ENCODE results near the gene HTD2.

Gene HTD2

DNA sequence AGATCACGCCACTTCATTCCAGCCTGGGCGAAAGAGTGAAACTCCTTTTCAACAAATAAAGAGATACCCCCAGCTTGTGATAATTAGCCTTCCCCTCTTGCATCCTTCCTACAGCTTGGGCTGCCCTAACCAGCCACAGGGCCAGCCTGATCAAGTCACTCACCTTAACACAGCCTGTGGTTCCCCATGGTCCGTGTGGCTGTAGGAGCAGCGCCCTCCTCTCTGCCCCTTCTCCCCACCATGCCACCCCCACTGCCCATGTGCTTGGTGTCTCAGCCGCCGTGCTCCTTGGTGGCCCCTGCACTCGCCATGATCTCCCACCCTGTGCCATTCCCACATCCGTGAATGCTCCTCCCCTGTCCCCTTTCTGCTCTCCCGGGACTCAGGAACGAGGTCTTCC, 13.5 kb upstream of the HTD2 start:
- no peak for DNase-seq (ENCODE audit: low spot score)

DNA sequence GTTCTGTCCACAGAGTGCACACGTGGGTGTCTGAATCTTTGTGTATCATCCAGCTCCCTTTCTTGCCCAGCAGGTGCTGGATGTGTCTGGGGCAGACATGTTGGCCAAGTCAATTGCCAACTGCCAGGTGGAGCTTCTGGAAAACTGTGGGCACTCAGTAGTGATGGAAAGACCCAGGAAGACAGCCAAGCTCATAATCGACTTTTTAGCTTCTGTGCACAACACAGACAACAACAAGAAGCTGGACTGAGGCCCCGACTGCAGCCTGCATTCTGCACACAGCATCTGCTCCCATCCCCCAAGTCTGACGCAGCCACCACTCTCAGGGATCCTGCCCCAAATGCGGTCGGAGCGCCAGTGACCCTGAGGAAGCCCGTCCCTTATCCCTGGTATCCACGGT, 12.8 kb upstream of the HTD2 start:
- no peak for DNase-seq (ENCODE audit: low spot score)

DNA sequence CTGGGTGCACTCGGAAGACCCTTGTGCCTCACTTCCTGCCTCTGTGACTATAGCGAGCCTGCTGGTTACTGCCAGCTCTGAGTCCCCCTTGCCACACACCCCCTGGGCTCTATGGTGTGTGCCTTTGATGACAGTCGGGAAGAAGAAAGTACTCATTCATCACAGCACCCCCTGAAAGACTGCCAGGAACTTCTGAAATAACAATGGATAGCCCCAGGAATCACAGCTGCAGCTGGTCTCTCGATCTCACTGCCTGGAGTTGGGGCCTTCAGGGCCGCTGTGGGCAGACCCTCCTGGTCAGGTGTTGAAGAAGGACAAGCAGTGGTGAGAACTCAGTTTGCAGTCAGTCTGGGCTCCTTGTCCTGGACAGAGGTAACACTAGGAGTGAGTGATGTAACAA, 10.1 kb upstream of the HTD2 start:
- DNase-seq (ENCODE audit: low spot score) = no peak

DNA sequence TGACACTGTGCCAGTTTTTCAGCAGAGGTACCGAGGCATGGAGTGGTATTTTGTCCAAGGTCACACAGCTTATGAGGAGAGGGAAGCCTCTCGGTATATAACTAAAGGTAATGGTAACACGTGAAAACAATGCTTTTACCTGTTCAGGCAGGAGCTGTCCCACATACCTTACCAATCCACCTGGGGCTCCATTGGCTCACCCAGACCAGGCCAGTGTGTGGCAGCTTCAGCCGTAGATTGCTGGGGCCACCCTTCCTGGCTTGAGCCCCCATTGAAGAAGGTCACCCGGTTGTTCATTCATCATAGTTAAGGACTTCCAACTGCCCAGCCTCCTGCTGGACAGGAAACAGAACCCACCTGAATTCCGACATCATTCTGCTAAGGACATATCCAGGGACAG, 9.5 kb upstream of the HTD2 start:
- DNase-seq (ENCODE audit: low spot score) = no peak

DNA sequence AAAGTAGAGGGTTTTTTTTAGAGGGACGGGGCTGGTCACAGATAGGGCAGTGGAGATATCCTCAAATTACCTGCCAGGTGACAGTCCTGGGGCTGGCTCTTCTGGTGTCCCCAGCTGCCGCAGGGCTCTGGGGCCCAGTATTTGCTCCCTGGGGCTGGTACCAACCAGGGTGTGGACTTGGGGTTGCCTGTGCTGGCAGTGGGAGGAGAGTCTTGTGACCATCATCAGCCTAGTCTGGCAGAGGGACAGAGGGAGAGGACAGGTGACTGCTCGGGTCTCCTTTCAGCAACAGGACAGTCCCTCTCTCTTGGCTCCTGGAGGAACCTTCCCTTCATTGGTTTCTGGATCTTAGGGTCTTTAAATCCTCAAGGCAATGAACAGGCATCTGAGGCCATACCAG, 8.1 kb upstream of the HTD2 start:
- no peak for DNase-seq (ENCODE audit: low spot score)

DNA sequence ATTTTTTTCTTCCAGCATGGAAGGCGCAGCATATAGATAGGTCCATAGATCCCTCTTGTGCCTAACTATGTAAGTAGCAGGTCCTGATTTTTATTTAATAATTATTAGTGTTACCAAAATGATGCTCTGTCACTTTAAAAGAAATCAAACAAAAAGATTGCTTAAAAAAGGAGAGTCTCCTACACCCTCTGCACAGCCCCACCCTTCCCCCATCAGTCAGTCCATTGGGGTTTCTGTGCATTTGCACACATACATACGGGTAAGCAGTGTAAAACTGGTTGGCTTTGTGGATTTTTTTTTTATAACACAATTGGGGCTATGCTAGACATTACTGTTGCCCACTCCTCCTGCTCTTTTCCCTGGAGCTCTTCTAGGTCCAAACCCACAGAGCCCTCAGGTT, 7.2 kb upstream of the HTD2 start:
- DNase-seq (ENCODE audit: low spot score) = no peak

DNA sequence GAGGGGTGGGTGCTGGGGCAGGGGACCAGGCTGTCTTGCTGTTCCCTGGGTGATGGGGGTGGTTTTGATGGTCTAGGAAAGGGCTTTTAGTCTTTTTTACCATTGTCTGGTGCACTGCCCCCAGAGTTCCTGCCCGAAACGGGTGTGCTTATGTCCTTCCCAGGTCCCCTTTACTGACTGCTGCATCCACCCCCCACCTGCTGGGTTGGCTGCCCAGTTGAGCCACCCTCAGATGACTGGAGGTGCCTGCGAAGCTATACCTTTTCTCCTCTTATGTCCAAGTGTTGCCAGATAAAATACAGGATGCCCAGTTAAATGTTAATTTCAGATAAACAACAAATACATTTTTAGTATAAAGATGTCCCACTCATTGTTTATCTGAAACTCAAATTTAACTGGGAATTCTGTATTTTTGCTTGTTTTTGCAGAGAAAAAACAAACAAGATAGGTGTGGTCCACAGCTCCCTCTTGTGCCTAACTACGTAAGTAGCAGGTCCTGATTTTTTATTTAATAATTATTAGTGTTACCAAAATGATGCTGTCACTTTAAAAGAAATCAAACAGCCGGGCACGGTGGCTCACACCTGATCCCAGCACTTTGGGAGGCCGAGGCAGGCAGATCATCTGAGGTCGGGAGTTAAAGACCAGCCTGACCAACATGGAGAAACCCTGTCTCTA, 6.3 kb upstream of the HTD2 start:
- DNase-seq (ENCODE audit: low spot score) = no peak

DNA sequence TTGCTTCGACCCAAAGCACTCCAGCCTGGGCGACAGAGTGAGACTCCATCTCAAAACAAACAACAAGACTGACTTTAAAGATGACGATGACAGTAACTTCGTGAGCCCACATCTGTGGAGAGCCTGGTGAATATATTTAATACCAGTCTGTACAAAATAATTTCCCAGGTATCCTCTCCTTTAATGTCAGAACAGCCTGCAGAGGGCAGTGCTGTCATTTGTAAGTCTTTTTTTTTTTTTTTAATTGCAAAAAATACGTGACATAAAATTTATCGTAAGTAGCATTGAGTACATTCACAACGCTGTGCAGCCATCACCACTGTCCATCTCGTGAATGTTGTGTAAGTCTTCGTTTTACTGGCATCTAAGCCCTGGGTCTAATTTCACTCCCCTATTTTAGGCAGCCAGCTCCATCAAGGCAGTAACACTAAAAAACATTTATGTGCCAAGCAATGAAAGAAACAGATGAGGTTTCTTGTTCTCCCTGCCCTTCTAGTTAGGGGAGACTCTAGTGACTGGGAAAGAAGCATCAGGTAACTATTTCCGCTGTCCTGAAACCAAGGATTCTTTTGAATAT, 1.4 kb downstream of the HTD2 start:
- peak; percentile 33 for DNase-seq (ENCODE audit: low spot score)

DNA sequence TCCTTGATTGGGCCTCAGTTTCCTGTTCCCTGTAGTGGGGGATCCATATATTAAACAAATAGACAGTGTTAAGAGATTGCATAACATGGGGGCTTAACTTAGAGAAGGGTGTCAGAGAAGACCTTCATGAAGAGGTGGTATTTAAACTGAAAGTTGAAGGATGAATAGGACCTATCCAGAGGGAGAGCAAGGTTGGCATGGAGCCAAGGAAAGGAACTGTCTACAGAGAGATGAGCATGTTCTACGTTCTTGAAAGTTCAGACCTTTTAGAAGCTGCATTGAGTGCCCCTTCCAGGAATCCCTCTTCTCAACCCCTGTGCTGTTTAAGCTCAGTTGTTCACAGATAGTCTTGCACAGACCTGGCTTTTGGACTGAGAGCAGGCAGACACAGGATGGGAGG, 2.4 kb downstream of the HTD2 start:
- no peak for DNase-seq (ENCODE audit: low spot score)

DNA sequence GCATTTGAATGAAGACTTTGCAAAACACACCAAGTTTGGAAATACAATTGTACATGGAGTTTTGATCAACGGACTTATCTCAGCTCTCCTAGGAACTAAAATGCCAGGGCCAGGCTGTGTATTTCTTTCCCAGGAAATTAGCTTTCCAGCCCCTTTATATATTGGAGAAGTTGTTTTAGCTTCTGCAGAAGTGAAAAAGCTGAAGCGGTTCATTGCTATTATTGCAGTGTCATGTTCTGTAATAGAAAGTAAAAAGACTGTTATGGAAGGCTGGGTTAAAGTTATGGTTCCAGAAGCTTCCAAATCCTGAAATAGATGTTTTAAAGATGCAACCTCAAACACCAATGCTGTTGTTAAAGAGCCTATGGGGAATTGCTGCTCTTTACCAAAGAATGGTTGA, 11.5 kb downstream of the HTD2 start:
- no peak for DNase-seq (ENCODE audit: low spot score)

DNA sequence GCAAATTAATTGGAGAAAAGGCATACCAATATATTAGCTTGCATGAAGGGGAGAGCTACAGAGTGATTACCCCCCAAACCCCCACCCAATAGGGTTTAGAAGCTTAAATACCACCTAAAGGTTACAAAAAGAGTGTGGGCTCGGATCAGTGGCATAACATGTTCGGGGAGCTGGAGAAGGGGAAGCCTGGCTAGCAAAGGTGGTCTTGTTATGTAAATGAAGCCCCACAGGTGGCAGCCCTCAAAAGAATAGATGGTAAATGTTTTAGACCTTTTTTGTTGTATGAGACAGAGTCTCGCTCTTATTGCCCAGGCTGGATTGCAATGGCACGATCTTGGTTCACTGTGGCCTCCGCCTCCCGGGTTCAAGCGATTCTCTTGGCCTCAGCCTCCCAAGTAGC, 15.5 kb downstream of the HTD2 start:
- no peak for DNase-seq (ENCODE audit: low spot score)

DNA sequence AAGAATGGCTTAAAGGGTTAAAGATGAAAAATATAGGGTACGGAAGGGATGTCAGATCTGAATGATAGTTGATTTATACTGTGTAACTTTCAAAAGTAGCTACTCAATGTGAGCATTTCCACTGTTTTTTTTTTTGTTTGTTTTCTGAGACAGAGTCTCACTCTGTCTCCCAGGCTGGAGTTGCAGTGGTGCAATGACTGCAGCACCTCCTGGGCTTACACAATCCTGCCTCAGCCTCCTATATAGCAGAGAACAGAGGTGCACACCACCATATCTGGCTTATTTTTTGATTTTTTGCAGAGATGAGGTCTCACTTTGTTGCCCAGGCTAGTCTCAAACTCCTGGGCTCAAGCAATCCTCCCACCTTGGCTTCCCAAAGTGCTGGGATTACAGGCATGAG, 16.5 kb downstream of the HTD2 start:
- no peak for DNase-seq (ENCODE audit: low spot score)

DNA sequence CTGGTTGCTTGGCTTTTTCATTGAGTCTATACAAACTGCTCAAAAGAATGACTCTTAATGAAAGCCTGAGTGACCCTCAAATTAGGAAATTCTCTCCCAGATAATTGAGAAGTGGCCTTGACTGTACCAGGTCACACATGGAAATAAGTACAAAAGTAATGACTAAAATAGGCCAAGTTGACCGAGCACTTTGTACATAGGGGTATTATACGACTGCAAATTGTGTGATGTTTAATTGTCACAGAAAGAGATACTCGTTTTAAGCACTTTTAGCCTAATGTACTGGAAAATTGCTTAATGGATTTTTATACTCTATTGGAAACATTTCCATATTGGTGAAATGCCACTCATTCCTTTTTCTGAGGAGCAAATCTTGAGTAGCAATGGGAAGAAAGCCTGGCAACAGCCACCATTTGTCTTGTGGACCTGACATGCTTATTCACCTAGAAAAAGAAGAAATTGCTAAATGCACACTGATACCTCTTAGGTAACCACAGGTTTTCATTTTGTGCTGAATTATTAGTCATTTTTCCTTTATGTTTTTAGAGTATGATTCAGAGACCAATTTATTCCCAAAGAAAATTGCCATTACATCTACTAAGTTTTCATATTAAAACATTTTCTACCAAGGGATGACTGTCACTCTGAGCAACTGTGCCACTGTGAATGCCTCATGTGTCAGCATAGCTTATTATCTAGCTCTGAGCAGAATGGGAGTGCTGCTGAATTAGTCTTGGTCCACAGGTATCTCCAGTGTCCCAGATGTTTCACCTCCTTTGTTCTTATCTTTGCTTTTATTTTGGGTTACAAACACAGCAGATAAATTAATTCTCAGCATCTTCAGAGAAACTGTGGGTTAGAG, 17.4 kb downstream of the HTD2 start:
- DNase-seq (ENCODE audit: low spot score) = no peak

DNA sequence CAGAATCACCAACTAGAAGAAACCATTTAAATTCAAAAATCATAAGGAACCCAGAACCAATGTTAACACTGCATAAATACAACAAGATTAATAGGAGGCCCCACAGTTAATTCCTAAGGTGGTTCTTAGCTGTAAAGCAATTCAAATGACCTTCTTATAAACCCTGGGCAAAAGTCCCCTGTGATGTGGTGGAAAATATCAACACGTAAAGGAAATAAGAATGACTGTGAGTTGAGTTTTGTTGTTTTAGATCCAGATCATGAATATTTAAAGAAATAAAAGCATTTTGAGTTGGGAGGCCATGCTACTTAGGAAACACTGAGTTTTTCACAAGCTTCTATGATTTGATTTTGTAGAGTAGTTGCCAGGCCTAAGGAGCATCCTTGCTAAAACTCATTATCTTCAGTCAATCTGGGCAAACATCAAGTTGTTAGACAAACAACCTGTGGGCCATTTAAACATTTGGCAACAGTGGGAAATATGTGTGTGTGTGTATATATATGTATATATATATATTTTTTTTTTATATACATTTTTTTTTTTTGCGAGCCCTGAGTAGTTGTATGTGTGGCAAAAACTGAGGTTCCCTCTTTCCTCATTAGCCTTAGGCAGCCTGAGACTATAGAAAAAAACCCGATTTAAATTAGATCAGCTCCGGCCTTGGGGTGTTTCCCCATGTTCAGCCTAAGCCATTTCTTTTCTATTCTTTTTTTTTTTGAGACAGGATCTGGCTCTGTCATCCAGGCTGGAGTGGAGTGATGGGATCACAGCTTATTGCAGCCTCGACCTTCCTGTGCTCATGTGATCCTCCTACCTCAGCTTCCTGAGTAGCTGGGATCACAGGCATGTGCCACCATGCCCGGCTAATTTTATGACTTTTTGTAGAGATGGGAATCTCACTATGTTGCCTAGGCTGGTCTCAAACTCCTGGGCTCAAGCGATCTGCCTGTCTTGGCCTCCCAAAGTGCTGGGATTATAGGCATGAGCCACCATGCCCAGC, 18.4 kb downstream of the HTD2 start:
- DNase-seq (ENCODE audit: low spot score) = no peak

DNA sequence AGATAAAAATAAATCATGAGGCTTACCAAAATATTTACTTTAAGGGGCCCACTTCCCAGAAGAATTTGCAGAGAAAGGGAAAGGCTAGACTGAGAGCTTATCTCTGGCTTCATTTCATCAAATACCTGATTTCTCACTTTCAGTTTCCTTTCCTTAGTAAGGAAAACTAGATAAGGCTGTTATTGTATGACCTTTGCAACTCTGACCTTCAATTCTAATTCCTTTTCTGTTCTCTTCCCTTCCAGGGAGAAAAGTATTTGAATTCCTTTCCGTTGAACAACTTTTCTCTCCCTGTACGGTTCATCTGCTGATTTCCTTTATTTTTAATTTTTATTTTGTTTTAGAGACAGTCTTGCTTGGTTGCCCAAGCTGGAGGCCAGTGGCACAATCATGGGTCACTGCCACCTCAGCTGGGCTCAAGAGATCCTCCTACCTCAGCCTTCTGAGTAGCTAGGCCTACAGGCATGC, 19.2 kb downstream of the HTD2 start:
- no peak for DNase-seq (ENCODE audit: low spot score)

DNA sequence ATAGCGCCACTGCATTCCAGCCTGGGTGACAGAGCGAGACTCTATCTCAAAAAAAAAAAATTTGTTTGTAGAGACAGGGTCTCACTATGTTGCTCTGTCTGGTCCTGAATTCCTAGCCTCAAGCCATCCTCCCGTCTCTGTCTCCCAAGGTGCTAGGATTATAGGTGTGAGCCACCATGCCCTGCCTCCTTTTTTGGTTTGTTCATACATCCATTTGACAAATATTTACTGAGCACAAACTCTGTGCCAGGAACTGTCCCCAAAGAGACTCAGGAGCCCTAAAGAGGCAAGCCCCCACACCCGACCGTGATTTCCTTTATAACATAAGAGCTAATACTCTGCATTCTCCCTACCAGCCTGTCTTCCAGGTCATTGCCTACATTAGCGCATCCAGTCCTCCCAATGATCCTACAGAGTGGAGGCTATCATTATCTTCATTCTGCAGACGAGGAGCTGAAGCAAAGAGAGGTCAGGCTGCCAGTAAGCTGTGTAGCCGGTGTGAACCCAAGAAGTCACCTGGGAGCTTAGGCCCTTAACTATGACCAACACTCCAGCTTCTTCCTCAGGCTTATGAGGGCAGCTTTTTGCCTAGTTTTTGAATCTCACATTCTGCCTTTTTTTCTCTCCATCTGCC, 20.1 kb downstream of the HTD2 start:
- no peak for DNase-seq (ENCODE audit: low spot score)

DNA sequence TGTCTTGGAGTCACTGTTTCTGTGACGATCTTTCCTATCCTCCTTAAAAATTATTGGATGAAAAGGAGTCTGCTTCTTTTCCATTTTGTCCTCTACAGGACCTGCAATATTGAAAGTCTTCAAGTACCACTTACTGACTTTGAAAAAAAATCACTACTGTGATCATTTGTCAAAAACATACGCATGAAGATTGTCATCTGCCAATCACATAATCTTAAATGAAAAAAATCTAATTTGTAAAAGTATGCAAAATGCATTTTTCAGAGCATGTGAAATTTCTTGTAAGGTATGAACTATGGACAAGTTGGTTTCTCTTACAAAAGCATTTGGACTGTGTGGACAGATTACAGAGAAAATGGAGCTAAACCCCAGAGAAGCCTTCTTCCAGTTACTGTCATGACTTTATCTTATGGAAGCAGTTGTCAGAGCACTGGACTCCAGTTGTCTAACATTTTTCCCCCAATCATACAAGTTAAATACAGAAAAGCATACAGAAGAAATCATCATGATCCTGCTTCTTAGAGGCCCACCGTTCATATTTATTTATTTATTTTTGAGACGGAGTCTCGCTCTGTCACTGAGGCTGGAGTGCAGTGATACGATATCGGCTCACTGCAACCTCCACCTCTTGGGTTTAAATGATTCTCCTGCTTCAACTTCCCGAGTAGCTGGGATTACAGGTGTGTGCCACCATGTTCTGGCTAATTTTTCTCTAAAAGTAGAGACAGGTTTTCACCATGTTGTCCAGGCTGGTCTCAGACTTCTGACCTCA, 23.0 kb downstream of the HTD2 start:
- DNase-seq (ENCODE audit: low spot score) = no peak

DNA sequence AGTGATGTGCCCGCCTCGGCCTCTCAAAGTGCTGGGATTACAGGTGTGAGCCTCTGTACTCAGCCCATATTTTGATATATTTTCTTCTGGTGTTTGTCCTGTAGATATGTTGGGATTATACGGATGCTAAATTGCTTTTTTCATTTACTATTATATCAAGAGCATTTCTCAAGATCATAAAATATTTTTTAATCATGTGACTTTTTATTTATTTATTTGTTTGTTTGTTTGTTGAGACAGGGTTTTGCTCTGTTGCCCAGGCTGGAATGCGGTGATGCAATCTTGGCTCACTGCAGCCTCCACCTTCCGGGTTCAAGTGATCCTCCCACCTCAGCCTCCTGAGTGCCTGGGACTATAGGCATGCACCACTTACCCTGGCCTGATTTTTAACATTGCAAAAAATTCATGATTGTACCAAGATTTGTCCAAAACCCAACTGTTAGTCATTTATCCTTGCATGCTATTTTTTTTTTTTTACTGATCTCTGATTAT, 23.6 kb downstream of the HTD2 start:
- no peak for DNase-seq (ENCODE audit: low spot score)

DNA sequence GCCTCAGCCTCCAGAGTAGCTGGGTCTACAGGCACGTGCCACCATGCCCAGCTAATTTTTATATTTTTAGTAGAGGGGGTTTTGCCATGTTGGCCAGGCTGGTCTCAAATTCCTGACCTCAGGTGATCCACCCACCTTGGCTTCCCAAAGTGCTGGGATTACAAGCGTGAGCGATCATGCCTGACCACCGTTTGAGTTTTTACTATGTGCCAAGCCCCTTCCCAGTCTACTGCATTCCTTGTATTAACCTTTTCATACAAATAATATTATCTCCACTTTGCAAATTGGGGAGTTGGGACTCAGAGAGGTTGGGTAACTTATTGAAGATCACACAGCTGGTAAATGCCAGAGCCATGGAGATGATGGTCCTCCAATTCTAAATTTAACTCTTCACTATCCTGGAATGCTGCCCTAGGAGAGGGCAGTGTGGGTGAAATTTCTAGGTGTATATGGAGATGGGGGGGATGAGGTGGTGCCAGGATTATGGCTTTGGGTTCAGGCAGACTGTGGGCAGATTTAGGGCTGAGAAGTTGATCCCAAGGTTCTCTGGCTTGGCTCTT, 25.4 kb downstream of the HTD2 start:
- no peak for DNase-seq (ENCODE audit: low spot score)

DNA sequence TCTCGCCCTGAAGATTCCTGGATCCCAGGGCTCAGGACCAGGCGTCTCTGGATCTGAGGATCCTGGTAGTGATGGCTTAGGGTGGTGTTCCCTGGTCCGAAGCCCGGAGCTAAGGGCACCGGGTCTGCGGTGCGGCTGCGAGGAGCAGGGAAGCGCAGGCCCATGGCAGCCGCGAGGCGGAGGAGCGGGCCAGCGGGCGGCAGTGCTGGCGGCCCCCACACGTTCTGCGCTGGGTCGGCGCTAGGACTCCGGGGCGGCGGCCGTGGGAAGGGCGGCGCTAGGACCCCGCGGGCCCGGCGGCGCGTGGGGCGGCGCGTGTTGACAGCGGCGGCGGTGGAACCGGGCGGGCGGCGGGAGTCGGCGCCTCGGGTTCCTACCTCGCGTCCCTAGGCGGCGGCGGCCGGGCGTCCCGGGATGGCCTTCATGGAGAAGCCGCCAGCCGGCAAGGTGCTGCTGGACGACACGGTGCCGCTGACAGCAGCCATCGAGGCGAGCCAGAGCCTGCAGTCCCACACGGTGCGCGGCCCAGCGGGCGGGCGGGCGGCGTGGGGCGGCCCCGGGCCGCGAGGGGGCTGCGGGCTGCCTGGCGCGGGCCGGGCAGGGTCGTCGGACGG, 26.4 kb downstream of the HTD2 start, which contains the start of gene PXK:
PXK (plus strand) TSS at position 318 of the 614 bp plus-strand sequence; CDS start at position 415, 97 bp downstream.
- DNase-seq (ENCODE audit: low spot score) = peak; percentile 66
